Neural cell (in vitro differentiated cells): ENCODE measurements around the gene ATG3. TPM values are rescaled to one million over a fixed set of nuclear protein-coding genes. Genes with fewer than 3 reads are reported as not detected.

Experiments
- H2AFZ ChIP-seq: fragments of 200-600, 300-800 bp; sonication (generic), shearing (Covaris generic); 2 replicates; pipeline ENCODE4 v1.6.0; 2014; ENCODE audit warnings: low read depth, mild to moderate bottlenecking, antibody characterized with exemption, low read length, moderate library complexity
- H3F3A ChIP-seq: fragments of 200-600 bp; shearing (Covaris generic); 2 replicates; pipeline ENCODE4 v1.6.1; 2016; ENCODE audit warnings: mild to moderate bottlenecking, moderate library complexity, mixed read lengths, antibody characterized with exemption, low read length; ENCODE audit not compliant: insufficient read depth, poor library complexity, severe bottlenecking
- H3K27ac ChIP-seq: fragments of 200-600, 300-800 bp; sonication (generic), shearing (Covaris generic); 2 replicates; pipeline ENCODE4 v1.5.1; 2014; ENCODE audit warnings: mild to moderate bottlenecking, low read length, moderate library complexity
- H3K27me3 ChIP-seq: fragments of 300-800, 200-600 bp; sonication (generic), shearing (Covaris generic); 2 replicates; pipeline ENCODE4 v1.6.0; 2014; ENCODE audit warnings: mild to moderate bottlenecking, low read depth, low read length, moderate library complexity; ENCODE audit not compliant: insufficient read depth
- H3K36me3 ChIP-seq: fragments of 300-800, 200-600 bp; sonication (generic), shearing (Covaris generic); 2 replicates; pipeline ENCODE4 v1.5.1; 2014; ENCODE audit warnings: mild to moderate bottlenecking, antibody characterized with exemption, low read length, moderate library complexity; ENCODE audit not compliant: insufficient read depth
- H3K4me2 ChIP-seq: fragments of 300-800, 200-600 bp; sonication (generic), shearing (Covaris generic); 2 replicates; pipeline ENCODE4 v1.6.0; 2014; ENCODE audit warnings: mild to moderate bottlenecking, low read length
- H3K4me3 ChIP-seq: fragments of 300-800, 200-600 bp; sonication (generic), shearing (Covaris generic); 2 replicates; pipeline ENCODE4 v1.5.1; 2014; ENCODE audit warnings: mild to moderate bottlenecking, low read length, moderate library complexity
- H3K79me2 ChIP-seq: fragments of 200-600 bp; shearing (Covaris generic); replicated peaks from 2 replicates; pipeline ENCODE4 v1.6.0; 2014; ENCODE audit warnings: mild to moderate bottlenecking, low read length, moderate library complexity; ENCODE audit not compliant: insufficient read depth
- H3K9ac ChIP-seq: fragments of 300-800, 200-600 bp; sonication (generic), shearing (Covaris generic); 2 replicates; pipeline ENCODE4 v1.6.1; 2016; ENCODE audit warnings: mild to moderate bottlenecking, low read length, mixed read lengths
- H3K9me2 ChIP-seq: fragments of 200-600 bp; shearing (Covaris generic); 2 replicates; pipeline ENCODE4 v1.6.1; 2016; ENCODE audit warnings: mild to moderate bottlenecking, low read length, mixed read lengths; ENCODE audit not compliant: insufficient read depth
- H3K9me3 ChIP-seq: fragments of 200-600, 300-800 bp; sonication (generic), shearing (Covaris generic); 2 replicates; pipeline ENCODE4 v1.6.1; 2016; ENCODE audit warnings: mild to moderate bottlenecking, mixed run types, low read length, moderate library complexity, mixed read lengths
- H4K20me1 ChIP-seq: fragments of 200-600 bp; shearing (Covaris generic); 2 replicates; pipeline ENCODE4 v1.6.1; 2016; ENCODE audit warnings: mild to moderate bottlenecking, mixed run types; ENCODE audit not compliant: insufficient read depth
- EP300 ChIP-seq: fragments of 450-650 bp; conservative IDR thresholded peaks from 2 replicates; pipeline ENCODE4 v1.6.1; 2014; ENCODE audit warnings: antibody characterized with exemption, mild to moderate bottlenecking, moderate library complexity; ENCODE audit not compliant: poor library complexity, severe bottlenecking
- EZH2 ChIP-seq: fragments of 200-600, 300-800 bp; shearing (Covaris generic), sonication (generic); IDR thresholded peaks from 2 replicates; pipeline ENCODE4 v1.6.1; 2014; ENCODE audit warnings: antibody characterized with exemption, low read length, borderline replicate concordance, mild to moderate bottlenecking; ENCODE audit not compliant: insufficient read depth, poor library complexity, severe bottlenecking
- MXI1 ChIP-seq: fragments of 450-650 bp; conservative IDR thresholded peaks from 2 replicates; pipeline ENCODE4 v1.6.1; 2014; ENCODE audit warnings: antibody characterized with exemption, mild to moderate bottlenecking; ENCODE audit not compliant: poor library complexity, severe bottlenecking
- RAD21 ChIP-seq: fragments of 450-650 bp; conservative IDR thresholded peaks from 2 replicates; pipeline ENCODE4 v1.6.1; 2014; ENCODE audit warnings: antibody characterized with exemption, mild to moderate bottlenecking, moderate library complexity
- SMC3 ChIP-seq: fragments of 450-650 bp; conservative IDR thresholded peaks from 2 replicates; pipeline ENCODE4 v1.6.1; 2014; ENCODE audit warnings: antibody characterized with exemption, mild to moderate bottlenecking, moderate library complexity; ENCODE audit not compliant: poor library complexity
- TAF1 ChIP-seq: IDR thresholded peaks from 2 replicates; pipeline ENCODE4 v1.6.1; 2012; ENCODE audit warnings: low read depth
- polyA plus RNA-seq: library from polyadenylated mRNA; depleted of rRNA; stranded (reverse); fragments of >200 nt; gene quantifications from 2 replicates; pipeline ENCODE4 v1.2.3, GENCODE V29; 2014
- TF ChIP-seq, protein P1 (sequence below): fragments of 450-650 bp; IDR thresholded peaks from 2 replicates; pipeline ENCODE4 v1.5.1; 2014; ENCODE audit warnings: antibody characterized with exemption, mild to moderate bottlenecking, moderate library complexity; ENCODE audit not compliant: poor library complexity, severe bottlenecking
- TF ChIP-seq, protein P2 (sequence below): IDR thresholded peaks from 2 replicates; pipeline ENCODE4 v1.6.1; 2012; ENCODE audit warnings: borderline replicate concordance

ATG3 gene
- polyA plus RNA-seq, 1 donor from 2014 or later, result 49.3 TPM

DNA sequence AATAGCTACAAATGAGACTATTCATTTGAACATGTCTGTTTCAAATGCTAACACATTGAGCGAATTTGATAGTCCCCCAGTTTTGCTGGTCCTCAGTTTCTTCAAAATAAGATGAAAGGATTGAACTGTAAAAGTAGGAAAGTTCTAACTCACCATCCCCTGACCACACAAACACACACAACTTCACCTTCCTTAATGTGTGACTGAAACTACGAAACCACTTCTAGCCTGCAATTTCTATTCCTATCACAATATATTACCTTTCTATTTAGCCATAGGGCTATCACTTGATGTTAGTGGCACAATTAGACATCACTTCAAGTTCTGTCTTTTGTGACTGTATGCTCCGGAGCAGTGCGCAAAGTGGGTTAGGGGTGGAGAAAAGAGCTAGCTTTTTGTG lies 77.4 kb downstream of the ATG3 start:
- TF ChIP-seq RAD21 (no peak), EP300 (no peak), EZH2 (no peak), TAF1 (no peak), MXI1 (no peak), SMC3 (no peak)
- TF ChIP-seq, protein P1, sequence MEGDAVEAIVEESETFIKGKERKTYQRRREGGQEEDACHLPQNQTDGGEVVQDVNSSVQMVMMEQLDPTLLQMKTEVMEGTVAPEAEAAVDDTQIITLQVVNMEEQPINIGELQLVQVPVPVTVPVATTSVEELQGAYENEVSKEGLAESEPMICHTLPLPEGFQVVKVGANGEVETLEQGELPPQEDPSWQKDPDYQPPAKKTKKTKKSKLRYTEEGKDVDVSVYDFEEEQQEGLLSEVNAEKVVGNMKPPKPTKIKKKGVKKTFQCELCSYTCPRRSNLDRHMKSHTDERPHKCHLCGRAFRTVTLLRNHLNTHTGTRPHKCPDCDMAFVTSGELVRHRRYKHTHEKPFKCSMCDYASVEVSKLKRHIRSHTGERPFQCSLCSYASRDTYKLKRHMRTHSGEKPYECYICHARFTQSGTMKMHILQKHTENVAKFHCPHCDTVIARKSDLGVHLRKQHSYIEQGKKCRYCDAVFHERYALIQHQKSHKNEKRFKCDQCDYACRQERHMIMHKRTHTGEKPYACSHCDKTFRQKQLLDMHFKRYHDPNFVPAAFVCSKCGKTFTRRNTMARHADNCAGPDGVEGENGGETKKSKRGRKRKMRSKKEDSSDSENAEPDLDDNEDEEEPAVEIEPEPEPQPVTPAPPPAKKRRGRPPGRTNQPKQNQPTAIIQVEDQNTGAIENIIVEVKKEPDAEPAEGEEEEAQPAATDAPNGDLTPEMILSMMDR, result no peak
- H3F3A ChIP-seq, result no peaks in the 10 kb centered on the region
- no peaks in the 10 kb centered on the region for H3K36me3 ChIP-seq
- no peak overlapping the region for H3K27ac ChIP-seq
- H3K9me2 ChIP-seq, result no peaks in the 10 kb centered on the region
- no peak overlapping the region for H3K9ac ChIP-seq
- H3K4me2 ChIP-seq, result no peak overlapping the region
- H3K79me2 ChIP-seq, result no peaks in the 10 kb centered on the region
- no peaks in the 10 kb centered on the region for H3K27me3 ChIP-seq
- H3K9me3 ChIP-seq, result no peaks in the 10 kb centered on the region
- no peak overlapping the region for H2AFZ ChIP-seq
- no peak overlapping the region for H3K4me3 ChIP-seq
- no peaks in the 10 kb centered on the region for H4K20me1 ChIP-seq

DNA sequence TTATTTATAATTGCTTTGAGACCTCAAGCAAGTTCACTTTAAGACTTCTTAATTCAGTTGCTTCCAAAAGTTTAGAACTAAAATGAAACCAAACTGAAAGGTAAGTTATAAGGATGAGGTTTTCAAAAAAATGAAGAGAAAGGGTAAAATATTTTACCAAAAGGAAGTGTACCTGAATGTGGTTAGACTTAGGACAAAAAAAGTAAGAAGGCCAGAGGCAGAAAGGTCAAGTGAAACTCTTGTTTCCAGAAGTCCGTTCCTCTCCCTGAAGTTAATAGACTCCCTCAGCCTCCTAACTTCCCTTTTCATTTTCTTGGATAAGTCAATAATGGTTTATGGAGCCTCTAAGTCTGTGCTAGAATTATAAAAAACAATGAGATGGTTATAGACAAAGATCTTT lies 79.1 kb downstream of the ATG3 start:
- Histone ChIP-seq H3K4me3 (no peak overlapping the region), H3K27ac (no peak overlapping the region), H3K4me2 (no peak overlapping the region), H3K9me2 (no peaks in the 10 kb centered on the region), H3K79me2 (no peaks in the 10 kb centered on the region), H2AFZ (no peak overlapping the region), H3K9ac (no peak overlapping the region), H3K27me3 (no peaks in the 10 kb centered on the region), H3K9me3 (no peaks in the 10 kb centered on the region), H4K20me1 (no peaks in the 10 kb centered on the region), H3K36me3 (no peaks in the 10 kb centered on the region), H3F3A (no peaks in the 10 kb centered on the region)
- TF ChIP-seq RAD21 (no peak), SMC3 (no peak), MXI1 (no peak), EP300 (no peak), EZH2 (no peak), TAF1 (no peak)
- TF ChIP-seq, protein P2, sequence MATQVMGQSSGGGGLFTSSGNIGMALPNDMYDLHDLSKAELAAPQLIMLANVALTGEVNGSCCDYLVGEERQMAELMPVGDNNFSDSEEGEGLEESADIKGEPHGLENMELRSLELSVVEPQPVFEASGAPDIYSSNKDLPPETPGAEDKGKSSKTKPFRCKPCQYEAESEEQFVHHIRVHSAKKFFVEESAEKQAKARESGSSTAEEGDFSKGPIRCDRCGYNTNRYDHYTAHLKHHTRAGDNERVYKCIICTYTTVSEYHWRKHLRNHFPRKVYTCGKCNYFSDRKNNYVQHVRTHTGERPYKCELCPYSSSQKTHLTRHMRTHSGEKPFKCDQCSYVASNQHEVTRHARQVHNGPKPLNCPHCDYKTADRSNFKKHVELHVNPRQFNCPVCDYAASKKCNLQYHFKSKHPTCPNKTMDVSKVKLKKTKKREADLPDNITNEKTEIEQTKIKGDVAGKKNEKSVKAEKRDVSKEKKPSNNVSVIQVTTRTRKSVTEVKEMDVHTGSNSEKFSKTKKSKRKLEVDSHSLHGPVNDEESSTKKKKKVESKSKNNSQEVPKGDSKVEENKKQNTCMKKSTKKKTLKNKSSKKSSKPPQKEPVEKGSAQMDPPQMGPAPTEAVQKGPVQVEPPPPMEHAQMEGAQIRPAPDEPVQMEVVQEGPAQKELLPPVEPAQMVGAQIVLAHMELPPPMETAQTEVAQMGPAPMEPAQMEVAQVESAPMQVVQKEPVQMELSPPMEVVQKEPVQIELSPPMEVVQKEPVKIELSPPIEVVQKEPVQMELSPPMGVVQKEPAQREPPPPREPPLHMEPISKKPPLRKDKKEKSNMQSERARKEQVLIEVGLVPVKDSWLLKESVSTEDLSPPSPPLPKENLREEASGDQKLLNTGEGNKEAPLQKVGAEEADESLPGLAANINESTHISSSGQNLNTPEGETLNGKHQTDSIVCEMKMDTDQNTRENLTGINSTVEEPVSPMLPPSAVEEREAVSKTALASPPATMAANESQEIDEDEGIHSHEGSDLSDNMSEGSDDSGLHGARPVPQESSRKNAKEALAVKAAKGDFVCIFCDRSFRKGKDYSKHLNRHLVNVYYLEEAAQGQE, result no peak
- TF ChIP-seq, protein P1, result no peak

Other genes with a start within 250 kb of the ATG3 start
- 174 and 178 TPM in 2 replicates for gene CD200, start 228.8 kb downstream of the ATG3 start, polyA plus RNA-seq
- gene BTLA, start 62.5 kb downstream of the ATG3 start, polyA plus RNA-seq, result not detected in 2 replicates
- gene SLC35A5, start 83 bp upstream of the ATG3 start, polyA plus RNA-seq, result 79.0 and 100 TPM in 2 replicates
- 0.14 and 2.5 TPM in 2 replicates for gene CCDC80, start 79.2 kb upstream of the ATG3 start, polyA plus RNA-seq